Stimulated activated CD8-positive, alpha-beta memory T cell treated with anti-CD3 and anti-CD28 coated beads, Interleukin-2, amount 100 ng/mL, for 48 hours (primary cell): ENCODE measurements around the gene TNS1.
"Not testable (repeated sequence)": the region's sequence is repeated elsewhere in the genome, so short reads cannot be mapped to it uniquely, and the experiment has no call there.

ENCODE experiments used
- DNase-seq, 2 donors: peaks; one replicate each; pipeline ENCODE4 v3.0.0-alpha.2; 2020; ENCODE audit warnings: low read depth in 2 of 2

The TNS1 gene

GRCh38 chr2:217816396-217816869, 186.4 kb downstream of the TNS1 start:
- DNase-seq, result no peak

- no peak for DNase-seq
Observed at GRCh38 chr2:217813828-217814227, 189.0 kb downstream of the TNS1 start.

GRCh38 chr2:217812170-217812569, 190.6 kb downstream of the TNS1 start:
- DNase-seq, result no peak

GRCh38 chr2:217810260-217810659, 192.5 kb downstream of the TNS1 start:
- no peak for DNase-seq

GRCh38 chr2:217809736-217810135, 193.1 kb downstream of the TNS1 start:
- no peak for DNase-seq

GRCh38 chr2:217808967-217809366, 193.8 kb downstream of the TNS1 start:
- DNase-seq, result not testable (repeated sequence)

GRCh38 chr2:217808326-217808725, 194.5 kb downstream of the TNS1 start:
- no peak for DNase-seq

GRCh38 chr2:217807753-217808152, 195.0 kb downstream of the TNS1 start:
- DNase-seq, result no peak

- DNase-seq, result no peak
Observed at GRCh38 chr2:217807025-217807424, 195.8 kb downstream of the TNS1 start.

- DNase-seq, result no peak
Observed at GRCh38 chr2:217806482-217806765, 196.4 kb downstream of the TNS1 start.

- no peak for DNase-seq
Observed at GRCh38 chr2:217805668-217806481, 196.9 kb downstream of the TNS1 start.

GRCh38 chr2:217804791-217805667, 197.8 kb downstream of the TNS1 start:
- DNase-seq, result no peak

- DNase-seq, result no peak
Observed at GRCh38 chr2:217804338-217804737, 198.5 kb downstream of the TNS1 start.

GRCh38 chr2:217803653-217803960, 199.2 kb downstream of the TNS1 start:
- no peak for DNase-seq

- DNase-seq, result no peak
Observed at GRCh38 chr2:217802876-217803652, 199.7 kb downstream of the TNS1 start.

- DNase-seq, result no peak
Observed at GRCh38 chr2:217802266-217802665, 200.5 kb downstream of the TNS1 start.

- no peak for DNase-seq
Observed at GRCh38 chr2:217801711-217802110, 201.1 kb downstream of the TNS1 start.

GRCh38 chr2:217801115-217801531, 201.7 kb downstream of the TNS1 start:
- no peak for DNase-seq

- no peak for DNase-seq
Observed at GRCh38 chr2:217800433-217801114, 202.2 kb downstream of the TNS1 start.

- no peak for DNase-seq
Observed at GRCh38 chr2:217799563-217800432, 203.0 kb downstream of the TNS1 start.
